ENCODE measurements around the gene C1orf21.

GRCh38 chr1:184517130-184517529 lies 130.3 kb downstream of the C1orf21 start:
- TF ChIP-seq TAF1 (IDR thresholded peaks at IDR 0.05; ENCODE audit: borderline replicate concordance, low read depth, low read length), result no peak
- no peak for TF ChIP-seq POLR2AphosphoS5 (IDR thresholded peaks at IDR 0.05; ENCODE audit: low read depth, low read length)
